Cardiac septum (tissue), 1 donor: ENCODE measurements around the gene ARFGEF2. TPM values are rescaled to one million over a fixed set of nuclear protein-coding genes. Genes with fewer than 3 reads are reported as not detected.

ENCODE experiments used
- DNase-seq: peaks from one replicate; pipeline ENCODE4 v3.0.0-alpha.2; 2020; ENCODE audit warnings: low spot score
- intact Hi-C: fragments of 100-400 bp; cut with DNase I; formaldehyde crosslinking; loops from one replicate; pipeline ENCODE4 v1.14.0; 2022
- total RNA-seq: library from RNA; stranded (reverse); fragmentation: NEBNext Ultra II Directional; extraction: Animal tissue kit (Norgen Biotek cat#: 25700); gene quantifications from one replicate; pipeline ENCODE4 v1.2.1, GENCODE V29; 2021
- donor health status: DM: no; HTN: no; CAD: no.

Gene ARFGEF2
- total RNA-seq, 1 donor from 2014 or later, result 37.0 TPM

DNA sequence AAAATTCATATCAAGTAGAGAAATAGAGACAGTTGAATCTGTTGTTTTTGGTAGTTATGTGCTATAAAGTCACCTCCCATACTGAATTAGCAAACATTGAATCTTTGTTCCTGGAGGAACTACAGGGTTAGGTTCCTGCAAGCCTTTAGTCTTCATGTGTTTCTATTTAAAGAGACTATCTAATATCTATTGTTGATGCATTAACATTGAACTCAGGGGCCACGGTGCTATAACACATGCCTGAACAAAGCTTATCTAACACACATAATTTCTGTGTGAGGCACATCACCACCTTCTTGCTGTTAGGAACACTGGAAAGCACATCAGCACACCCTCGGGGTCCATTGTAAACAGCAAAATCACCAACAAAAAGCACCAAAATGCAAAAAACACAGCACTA is 21.2 kb downstream of the ARFGEF2 start:
- DNase-seq, result no peak
- intact Hi-C loops, result no loop called here

DNA sequence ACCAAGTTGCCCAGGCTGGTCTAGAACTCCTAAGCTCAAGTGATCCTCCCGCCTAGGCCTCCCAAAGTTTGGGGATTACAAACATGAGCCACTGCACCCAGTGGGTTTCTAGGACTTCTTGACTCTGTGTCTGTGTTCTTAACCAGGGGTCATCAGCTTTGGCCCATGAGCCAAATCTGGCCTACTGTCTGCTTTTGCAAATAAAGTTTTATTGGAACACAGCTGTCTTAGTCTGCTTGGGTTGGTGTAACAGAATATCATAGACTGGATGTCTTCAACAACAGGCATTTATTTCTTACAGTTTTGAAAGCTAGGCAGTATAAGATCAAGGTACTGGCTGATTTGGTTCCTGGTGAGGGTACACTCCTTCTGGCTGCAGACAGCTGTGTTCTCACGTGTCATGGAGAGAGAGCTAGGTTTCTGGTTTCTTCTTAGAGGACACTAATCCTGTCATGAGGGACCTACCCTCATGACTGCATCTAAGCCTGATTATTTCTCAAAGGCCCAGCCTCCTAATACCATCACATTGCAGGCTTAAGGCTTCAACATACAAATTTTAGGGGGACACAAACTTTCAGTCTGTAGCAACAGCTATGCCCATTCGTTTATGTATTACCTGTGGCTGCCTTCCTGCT is 23.3 kb downstream of the ARFGEF2 start:
- intact Hi-C loops, result no loop called here
- DNase-seq, result no peak

DNA sequence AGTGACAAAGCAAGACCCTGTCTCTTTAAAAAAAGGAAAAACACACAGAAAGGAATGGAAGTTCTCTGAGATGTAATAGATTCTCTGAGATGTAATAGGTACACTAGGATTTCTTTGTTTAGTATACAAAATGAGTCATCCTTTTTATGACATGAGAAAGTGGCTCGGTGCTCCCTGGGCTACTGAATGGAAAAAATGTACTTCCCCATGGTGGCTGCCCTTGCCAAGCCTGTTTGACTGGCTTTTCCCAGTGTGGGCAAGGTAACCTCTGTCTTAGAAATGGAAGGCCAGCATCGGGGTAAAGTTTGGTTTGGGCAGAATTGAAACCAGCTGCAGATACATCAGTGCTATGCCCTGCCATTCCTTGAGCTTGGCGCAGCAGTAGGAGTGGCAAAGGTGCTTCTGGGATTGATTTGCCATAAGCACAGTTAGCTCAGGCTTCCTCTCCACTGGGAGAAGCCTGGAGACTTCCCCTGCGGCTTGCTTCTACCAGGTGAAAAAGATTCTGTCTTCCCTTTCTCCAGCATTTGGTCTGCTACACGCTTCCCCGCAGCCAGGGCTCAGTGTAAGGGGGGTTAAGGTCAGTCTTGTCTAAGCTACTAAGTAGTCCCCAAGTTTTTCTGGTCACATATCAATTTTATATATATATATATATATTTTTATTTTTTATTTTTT is 24.5 kb downstream of the ARFGEF2 start:
- intact Hi-C loops, result no loop called here
- DNase-seq, result no peak

DNA sequence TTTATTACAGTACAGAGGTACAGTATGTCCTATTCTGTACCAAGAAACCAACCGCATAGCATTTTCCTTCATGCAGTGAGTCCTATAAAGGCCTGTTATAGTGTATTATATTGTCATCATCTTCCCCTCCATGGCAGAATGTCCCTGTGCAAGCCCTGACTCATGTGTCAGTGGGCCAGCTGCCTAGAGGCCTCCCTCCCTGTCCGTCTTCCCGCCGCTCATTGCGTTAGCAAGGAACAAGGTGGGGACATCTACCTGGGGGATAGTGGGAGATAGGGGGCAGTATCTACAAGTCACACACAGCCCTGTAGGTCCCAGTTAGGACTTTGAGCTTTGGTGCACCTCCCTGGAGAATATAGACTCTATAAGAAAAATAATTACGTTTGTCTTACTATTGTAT is 27.1 kb downstream of the ARFGEF2 start:
- intact Hi-C loops, result no loop called here
- no peak for DNase-seq

DNA sequence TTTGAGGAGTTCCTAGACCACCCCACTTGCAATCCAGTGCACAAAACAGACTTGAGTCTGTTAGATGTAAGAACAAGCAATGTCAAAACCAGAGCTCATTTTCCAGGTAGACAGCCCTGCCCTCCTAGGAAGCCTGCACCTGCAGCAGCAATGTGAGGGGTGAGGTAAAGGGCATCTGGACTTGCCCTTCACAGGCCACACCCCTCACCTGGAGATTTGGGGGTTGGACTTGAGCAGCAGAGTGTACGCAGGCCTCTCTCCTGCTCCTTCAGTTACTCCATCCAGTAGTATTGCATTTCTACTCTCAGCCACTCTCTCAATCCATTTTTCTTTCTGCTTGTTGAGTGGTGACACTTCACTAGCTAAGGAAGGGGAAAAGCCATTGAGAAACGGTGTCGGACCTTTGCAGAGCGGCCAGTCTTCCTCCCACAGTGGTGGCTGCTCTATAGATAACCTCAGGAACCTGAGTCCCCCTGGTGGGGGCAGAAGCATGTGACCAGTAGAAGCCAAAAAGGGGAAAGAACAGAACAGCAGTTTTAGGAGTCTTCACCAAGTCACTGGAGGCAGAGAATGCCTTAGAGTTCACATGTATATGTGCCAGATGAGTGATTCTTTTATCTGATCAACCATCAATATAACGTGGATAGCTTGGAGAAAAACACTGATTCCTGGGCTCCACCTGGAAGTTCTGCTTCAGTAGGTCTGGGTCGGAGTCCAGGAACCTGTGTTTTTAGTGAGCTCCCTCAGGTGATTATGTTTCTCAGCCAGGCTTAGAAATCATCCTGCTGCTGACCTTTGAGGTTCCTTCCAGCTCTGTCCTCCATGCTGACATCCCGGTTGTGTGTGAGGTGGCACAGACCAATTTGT is 28.0 kb downstream of the ARFGEF2 start:
- DNase-seq, result no peak
- intact Hi-C loops, result no loop called here

DNA sequence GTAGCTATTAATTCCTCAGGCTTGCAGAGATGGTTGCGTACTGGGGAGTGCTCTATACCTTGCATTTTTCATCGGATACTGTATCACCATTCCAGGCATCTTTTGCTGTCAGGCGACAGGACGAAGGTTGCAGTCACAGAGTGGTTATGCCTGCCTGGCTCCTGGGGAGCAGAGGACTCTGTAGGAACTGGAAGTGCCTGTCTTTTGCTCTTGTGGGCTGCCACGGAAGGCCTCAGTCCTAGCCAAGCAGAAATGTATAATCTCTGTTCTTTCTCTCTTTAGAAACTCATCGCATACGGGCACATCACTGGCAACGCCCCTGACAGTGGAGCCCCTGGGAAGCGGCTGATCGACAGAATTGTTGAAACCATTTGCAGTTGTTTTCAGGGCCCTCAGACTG is 29.5 kb downstream of the ARFGEF2 start:
- intact Hi-C loops, result no loop called here
- DNase-seq, result no peak

DNA sequence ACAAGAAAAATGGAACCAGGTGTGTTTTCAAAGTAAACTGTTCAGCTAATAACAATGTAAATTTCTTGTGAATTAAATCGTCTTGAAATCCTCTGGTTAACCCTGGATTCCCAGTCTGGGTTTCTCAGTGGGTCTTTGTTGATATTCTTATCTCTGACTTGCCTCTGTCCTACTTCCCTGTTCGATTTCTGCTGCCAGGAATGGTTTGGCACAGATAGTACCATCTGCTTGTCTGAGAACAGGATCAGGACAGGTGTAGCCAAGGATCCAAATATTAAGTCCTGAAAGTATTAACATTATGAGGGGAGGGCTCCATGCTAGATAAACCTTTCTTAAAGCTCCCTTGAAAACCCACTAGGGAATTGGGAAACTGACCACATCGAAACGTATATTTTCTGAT is 30.1 kb downstream of the ARFGEF2 start:
- no peak for DNase-seq
- intact Hi-C loops, result no loop called here

DNA sequence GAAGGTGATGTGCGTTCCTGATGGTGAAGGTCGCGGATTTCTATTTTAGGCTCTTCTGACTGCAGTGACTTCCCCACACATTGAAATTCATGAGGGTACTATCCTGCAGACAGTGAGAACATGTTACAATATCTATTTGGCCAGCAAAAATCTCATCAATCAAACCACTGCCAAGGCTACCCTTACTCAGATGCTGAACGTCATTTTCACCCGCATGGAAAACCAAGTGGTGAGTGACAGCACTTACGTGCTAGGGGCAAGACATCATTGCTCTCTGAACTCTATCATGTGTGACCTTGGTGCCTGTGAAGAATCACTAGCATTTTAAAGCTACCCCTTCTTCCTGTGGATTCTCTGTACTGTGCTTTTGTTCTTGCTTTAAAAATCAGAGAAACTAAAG is 31.1 kb downstream of the ARFGEF2 start:
- intact Hi-C loops, result no loop called here
- no peak for DNase-seq

DNA sequence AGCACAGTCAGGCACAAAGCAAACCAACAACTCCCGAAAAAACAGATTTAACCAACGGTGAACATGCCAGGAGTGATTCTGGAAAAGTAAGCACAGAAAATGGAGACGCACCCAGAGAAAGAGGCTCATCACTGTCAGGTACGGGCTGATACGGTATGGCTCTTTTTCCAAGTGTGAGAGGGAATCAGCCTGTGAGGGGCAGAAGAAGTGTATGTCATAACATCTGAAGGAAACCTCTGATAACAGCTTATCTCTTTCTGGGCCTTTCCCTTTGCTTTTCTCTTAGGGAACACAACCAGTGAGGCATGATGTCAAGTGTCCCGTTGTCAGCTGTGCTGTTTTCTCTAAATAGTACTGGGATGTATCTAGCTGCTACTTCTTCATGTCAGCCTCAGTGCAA is 32.1 kb downstream of the ARFGEF2 start:
- intact Hi-C loops, result no loop called here
- DNase-seq, result no peak

DNA sequence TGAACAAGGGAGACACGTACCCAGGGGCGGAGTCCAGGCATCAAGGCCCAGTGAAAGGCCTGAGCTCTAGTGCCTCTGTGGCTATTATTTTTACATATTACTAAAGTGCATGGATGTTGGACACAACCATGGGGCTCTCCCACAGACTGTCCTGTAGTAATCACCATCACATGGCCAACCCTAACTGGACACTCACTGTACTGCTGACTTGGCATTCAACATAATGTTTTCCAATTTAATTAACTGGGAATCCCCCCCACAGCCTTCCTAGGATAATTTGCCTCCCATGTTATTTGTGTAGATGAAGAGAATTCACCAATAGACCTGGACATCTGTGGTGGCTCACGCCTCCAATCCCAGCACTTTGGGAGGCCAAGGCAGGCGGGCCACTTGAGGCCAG is 34.5 kb downstream of the ARFGEF2 start:
- intact Hi-C loops, result no loop called here
- no peak for DNase-seq

DNA sequence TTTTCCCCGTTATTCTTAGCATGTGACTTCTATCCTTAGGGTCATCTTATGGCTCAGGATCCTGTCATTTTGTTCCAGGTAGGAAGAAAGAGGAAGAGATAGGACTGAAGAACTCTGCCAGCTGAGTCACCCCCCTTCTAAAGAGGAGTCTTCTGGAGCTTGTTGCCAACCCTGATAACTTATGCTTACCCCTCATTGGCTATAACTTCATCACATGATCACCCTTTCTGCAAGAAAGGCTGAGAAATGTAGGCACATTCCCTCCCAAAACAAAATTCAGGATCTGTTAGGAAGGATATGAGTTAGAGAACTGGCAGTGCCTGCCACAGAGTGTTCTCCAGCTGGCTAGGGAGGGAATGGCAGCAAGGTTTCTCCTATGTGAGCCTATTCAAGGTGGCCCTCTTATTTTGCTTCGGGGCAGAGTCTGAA is 35.6 kb downstream of the ARFGEF2 start:
- intact Hi-C loops, result no loop called here
- DNase-seq, result no peak

DNA sequence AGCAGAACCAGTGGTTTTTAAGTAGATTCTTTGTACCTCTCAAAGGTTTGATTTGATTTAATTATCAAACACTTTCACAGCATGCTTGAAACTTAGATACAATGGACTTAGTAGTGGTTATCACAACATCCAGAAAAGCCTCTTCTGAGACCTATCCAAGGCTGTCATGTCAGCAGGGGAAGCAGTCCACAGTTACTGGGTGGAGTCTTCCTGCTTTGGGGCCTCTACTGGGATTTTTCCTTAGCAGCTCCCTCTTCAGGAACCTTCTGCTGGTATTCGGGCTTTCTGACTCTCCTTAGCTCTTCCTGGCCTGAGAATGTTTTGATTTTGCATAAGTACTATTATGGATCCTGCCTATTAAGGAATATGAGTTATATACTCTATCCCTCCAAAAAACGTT is 36.0 kb downstream of the ARFGEF2 start:
- no peak for DNase-seq
- intact Hi-C loops, result no loop called here

DNA sequence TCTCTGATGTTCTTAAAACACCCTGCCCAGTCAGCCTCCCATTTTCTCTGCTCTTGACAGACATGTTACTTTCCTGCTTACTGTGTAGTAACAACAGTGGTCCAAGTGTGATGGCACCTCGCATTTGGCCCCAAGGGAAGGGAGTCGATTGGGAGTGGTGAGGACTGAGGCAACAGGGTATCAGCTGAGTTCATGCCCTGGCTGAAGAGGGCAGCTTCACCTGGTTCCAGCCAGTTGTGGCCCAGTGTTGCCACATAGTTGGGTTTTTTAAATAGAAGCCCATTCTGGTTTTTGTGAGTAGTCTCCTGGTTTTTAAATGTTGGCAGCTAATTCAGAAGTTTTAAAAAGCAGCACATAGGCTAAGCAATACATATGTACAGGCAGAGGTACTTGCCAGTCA is 37.2 kb downstream of the ARFGEF2 start:
- intact Hi-C loops, result no loop called here
- DNase-seq, result no peak

DNA sequence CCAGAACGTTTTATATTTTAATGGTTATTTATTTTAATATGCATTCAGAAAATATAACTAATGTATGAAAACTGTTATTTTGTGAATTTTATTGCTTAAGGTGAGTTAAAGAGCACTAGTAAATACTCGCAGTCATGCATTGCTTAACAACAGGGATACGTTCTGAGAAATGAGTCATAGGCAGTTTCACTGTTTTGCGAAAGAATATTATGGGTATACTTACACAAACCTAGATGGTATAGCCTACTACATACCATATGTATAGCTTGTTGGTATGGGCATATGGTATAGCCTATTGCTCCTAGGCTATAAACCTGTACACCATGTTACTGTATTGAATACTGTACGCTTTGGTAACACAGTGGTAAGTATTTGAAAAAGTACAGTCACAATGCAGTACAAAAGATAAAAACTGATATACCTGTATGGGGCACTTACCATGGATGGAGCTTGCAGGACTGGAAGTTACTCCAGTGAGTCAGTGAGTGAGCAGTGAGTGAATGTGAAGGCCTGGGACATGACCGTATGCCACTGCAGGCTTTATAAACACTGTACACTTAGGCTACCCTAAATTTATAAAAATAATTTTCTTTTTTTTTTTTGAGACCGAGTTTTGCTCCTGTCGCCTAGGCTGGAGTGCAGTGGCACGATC is 38.5 kb downstream of the ARFGEF2 start:
- intact Hi-C loops, result no loop called here
- no peak for DNase-seq

DNA sequence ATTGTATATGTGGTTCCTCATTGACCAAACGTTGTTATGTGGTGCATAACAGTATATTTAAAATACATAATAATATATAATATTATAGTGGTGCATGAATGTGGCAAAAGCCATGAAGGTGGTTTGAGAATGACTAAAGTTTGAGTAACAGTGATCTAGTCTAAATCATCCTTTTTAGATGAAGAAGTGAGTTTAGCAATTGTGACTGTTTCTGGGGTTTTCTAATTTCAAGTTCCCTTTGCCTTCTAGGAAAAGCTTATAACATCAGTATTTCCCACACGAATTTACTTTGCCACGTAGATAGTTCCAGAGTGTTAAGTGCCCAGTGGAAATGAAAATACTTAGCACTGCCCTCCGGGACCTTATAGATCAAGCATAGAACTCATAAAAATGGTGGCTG is 40.9 kb downstream of the ARFGEF2 start:
- DNase-seq, result no peak
- intact Hi-C loops, result no loop called here

DNA sequence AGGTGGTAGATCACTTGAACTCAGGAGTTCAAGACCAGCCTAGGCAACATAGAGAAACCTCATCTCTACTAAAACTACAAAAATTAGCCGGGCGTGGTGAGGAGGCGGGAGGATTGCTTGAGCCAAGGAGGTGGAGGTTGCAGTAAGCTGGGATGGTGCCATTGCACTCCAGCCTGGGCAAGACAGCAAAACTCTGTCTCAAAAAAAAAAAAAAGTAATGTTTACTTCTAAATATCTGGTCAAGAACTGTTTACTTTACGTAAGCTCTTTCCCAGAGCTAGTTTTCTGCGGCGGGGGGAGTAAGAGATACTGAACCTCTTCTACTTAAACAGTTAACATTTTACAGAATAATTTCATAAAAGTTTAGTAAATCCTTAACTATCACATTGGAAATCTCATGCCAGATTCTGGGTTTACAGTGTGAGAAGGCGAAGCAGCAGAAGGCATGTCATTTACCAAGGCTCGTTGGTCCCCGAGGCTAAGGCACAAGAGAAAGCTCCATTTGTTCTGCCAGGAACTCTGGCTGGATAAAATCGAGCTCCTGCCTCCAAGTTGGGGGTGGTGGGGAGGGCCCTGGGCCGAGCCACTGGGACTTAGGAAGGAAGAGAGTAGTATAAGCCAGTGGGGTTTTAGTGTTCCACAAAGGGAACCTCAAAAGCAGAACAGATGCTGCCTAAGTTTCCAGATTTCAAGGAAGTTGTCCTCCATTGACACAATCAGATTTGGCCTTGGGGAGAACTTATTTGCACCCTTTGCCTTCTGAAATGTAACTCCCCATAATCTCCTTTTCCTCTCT is 41.7 kb downstream of the ARFGEF2 start:
- DNase-seq, result no peak

DNA sequence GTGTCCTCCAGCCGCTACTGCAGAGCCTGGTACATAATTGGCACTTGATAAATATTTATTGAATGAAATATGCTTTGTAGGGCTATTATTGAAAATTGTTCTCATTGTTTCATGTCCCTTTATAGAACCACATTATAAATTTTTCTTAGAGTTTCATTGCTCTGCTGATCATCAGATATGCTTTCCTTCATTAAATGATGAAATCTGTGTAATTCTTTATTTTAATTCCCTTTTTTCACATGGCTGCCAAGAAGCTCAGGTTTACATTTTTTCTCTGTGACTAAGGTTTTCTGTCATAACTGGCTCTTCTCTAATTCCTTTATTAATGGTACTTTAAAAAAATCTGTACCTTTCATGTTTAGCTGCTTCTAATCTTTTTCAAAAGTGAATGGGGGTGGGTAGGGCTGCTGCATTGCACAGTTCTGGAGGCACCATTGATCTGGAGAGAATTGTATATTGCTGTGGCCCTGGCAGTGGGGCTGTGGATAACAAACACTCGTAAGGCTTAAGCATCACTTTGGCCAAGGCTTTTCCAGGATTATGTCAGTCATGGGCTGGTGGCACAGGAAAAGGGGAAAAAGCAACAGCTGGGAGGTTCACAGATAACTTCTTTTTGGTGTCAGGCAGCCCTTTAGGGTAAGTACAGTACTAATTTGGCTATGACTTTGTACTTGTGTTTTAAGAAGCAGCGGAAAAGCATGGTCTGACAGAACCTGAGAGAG is 43.8 kb downstream of the ARFGEF2 start:
- intact Hi-C loops, result no loop called here
- DNase-seq, result no peak

More for the DNA sequence above, 41.7 kb downstream of the ARFGEF2 start:
- intact Hi-C loops, result no loop called here

DNA sequence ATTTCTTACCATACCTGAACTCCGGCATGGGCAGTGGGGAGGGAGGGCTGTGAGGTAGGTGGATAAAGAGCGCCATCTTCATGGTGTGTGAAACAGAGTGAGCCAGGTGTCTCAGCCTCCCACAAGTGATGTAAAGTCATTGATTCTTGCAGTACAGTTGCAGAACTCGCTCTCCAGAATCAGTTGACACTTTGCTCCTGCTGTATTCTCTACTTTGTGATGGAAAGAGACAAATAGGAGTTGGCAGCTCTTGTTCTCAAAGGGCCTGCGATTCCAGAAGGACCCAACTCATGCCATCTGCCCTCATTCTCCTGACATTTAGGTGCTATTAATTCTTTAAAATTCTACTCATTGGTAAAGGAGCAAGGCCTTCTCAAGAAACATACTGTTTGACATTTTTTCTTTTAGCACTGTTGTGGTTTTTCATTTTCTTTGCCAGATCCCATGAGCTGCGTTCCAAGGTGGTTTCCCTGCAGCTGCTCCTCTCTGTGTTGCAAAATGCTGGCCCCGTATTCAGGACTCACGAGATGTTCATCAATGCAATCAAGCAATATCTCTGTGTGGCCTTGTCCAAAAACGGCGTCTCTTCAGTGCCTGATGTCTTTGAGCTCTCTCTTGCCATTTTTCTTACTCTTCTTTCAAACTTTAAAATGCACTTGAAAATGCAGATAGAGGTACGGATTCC is 49.3 kb downstream of the ARFGEF2 start:
- intact Hi-C loops, result no loop called here

More for the DNA sequence above, 49.3 kb downstream of the ARFGEF2 start:
- no peak for DNase-seq
